GM23338 (cell line): ENCODE measurements around the gene FGF4. TPM values are rescaled to one million over a fixed set of nuclear protein-coding genes. Genes with fewer than 3 reads are reported as not detected.

ENCODE experiments used
- ATAC-seq: fragments of 200-7000 bp; cut with Tn5 transposase; 3 replicates; pipeline ENCODE4 v1.9.1; 2020
- DNase-seq: peaks from one replicate; pipeline ENCODE4 v3.0.0-alpha.2; 2015; ENCODE audit warnings: low spot score
- H2AFZ ChIP-seq: fragments of 200-600 bp; sonication (generic); 2 replicates; pipeline ENCODE4 v1.8.0; 2016; ENCODE audit warnings: antibody characterized with exemption, mild to moderate bottlenecking, moderate library complexity
- H3F3A ChIP-seq: fragments of 200-600 bp; sonication (generic); replicated peaks from 2 replicates; pipeline ENCODE4 v1.8.0; 2017; ENCODE audit warnings: antibody characterized with exemption, mixed run types, low read depth
- H3K27ac ChIP-seq: fragments of 200-600 bp; sonication (generic); 2 replicates; pipeline ENCODE4 v1.6.1; 2016; ENCODE audit warnings: low read depth
- H3K27me3 ChIP-seq: fragments of 200-600 bp; sonication (generic); 2 replicates; pipeline ENCODE4 v1.8.0; 2016; ENCODE audit warnings: mild to moderate bottlenecking, mixed run types, moderate library complexity; ENCODE audit not compliant: insufficient read depth
- H3K36me3 ChIP-seq: fragments of 200-600 bp; sonication (generic); 2 replicates; pipeline ENCODE4 v1.8.0; 2016; ENCODE audit warnings: mild to moderate bottlenecking; ENCODE audit not compliant: insufficient read depth
- H3K4me1 ChIP-seq: fragments of 200-600 bp; sonication (generic); 2 replicates; pipeline ENCODE4 v1.8.0; 2016; ENCODE audit warnings: mild to moderate bottlenecking, moderate library complexity; ENCODE audit not compliant: insufficient read depth
- H3K4me2 ChIP-seq: fragments of 200-600 bp; sonication (generic); 2 replicates; pipeline ENCODE4 v1.7.1; 2017; ENCODE audit warnings: mixed run types
- H3K4me3 ChIP-seq: fragments of 200-600 bp; sonication (generic); 2 replicates; pipeline ENCODE4 v1.6.1; 2016; ENCODE audit warnings: mixed run types
- H3K79me2 ChIP-seq: fragments of 200-600 bp; sonication (generic); replicated peaks from 2 replicates; pipeline ENCODE4 v1.8.0; 2017; ENCODE audit warnings: mild to moderate bottlenecking; ENCODE audit not compliant: insufficient read depth
- H3K9me2 ChIP-seq: fragments of 200-600 bp; sonication (generic); 2 replicates; pipeline ENCODE4 v1.8.0; 2017; ENCODE audit not compliant: insufficient read depth
- H4K20me1 ChIP-seq: fragments of 200-600 bp; sonication (generic); replicated peaks from 2 replicates; pipeline ENCODE4 v1.8.0; 2017; ENCODE audit warnings: mild to moderate bottlenecking; ENCODE audit not compliant: insufficient read depth
- H3K27ac Mint-ChIP-seq: 2 replicates; pipeline ENCODE4 v1.8.0; 2020; ENCODE audit warnings: inconsistent platforms, mild to moderate bottlenecking, moderate library complexity, mixed read lengths
- H3K27me3 Mint-ChIP-seq: 3 replicates; pipeline ENCODE4 v1.8.0; 2022; ENCODE audit warnings: low read depth, mild to moderate bottlenecking, moderate library complexity, mixed read lengths, inconsistent platforms; ENCODE audit not compliant: insufficient read depth, poor library complexity
- H3K36me3 Mint-ChIP-seq: 3 replicates; pipeline ENCODE4 v1.8.0; 2021; ENCODE audit warnings: low read depth, mild to moderate bottlenecking, inconsistent platforms, moderate library complexity, mixed read lengths
- H3K4me1 Mint-ChIP-seq: 3 replicates; pipeline ENCODE4 v1.8.0; 2020; ENCODE audit warnings: mild to moderate bottlenecking, inconsistent platforms, mixed read lengths
- H3K4me3 Mint-ChIP-seq: 3 replicates; pipeline ENCODE4 v1.8.0; 2021; ENCODE audit warnings: moderate library complexity, mild to moderate bottlenecking, inconsistent platforms, mixed read lengths
- H3K9me3 Mint-ChIP-seq: 3 replicates; pipeline ENCODE4 v1.8.0; 2020; ENCODE audit warnings: moderate library complexity, mild to moderate bottlenecking, inconsistent platforms, mixed read lengths
- CREB1 ChIP-seq: fragments of 250-450 bp; sonication (Bioruptor Pico); IDR thresholded peaks from 2 replicates; pipeline ENCODE4 v1.5.0; 2020; ENCODE audit warnings: low read depth, mild to moderate bottlenecking, moderate library complexity
- EZH2 ChIP-seq: fragments of 200-600 bp; sonication (generic); IDR thresholded peaks from one replicate; pipeline ENCODE4 v1.8.0; 2017; ENCODE audit warnings: antibody characterized with exemption, mild to moderate bottlenecking, low read depth; ENCODE audit not compliant: unreplicated experiment
- EZH2phosphoT487 ChIP-seq: fragments of 200-600 bp; sonication (generic); IDR thresholded peaks from one replicate; pipeline ENCODE4 v1.8.1; 2018; ENCODE audit warnings: antibody characterized with exemption; ENCODE audit not compliant: unreplicated experiment
- JUNB ChIP-seq: IDR thresholded peaks from one replicate; pipeline ENCODE4 v1.6.1; 2016; ENCODE audit warnings: antibody characterized with exemption; ENCODE audit not compliant: unreplicated experiment
- NANOG ChIP-seq: IDR thresholded peaks from 2 replicates; pipeline ENCODE4 v1.6.1; 2016; ENCODE audit warnings: antibody characterized with exemption, borderline replicate concordance
- POLR2AphosphoS5 ChIP-seq: IDR thresholded peaks from 2 replicates; pipeline ENCODE4 v1.6.1; 2016; ENCODE audit warnings: antibody characterized with exemption, low read depth
- STAT1 ChIP-seq: IDR thresholded peaks from one replicate; pipeline ENCODE4 v1.6.1; 2016; ENCODE audit warnings: antibody characterized with exemption; ENCODE audit not compliant: unreplicated experiment
- ZNF114 ChIP-seq: fragments of 250-450 bp; sonication (Bioruptor Pico); IDR thresholded peaks from 2 replicates; pipeline ENCODE4 v1.5.0; 2020; ENCODE audit warnings: mild to moderate bottlenecking, moderate library complexity
- ZNF331 ChIP-seq: fragments of 250-450 bp; sonication (Bioruptor Pico); IDR thresholded peaks from 2 replicates; pipeline ENCODE4 v1.5.0; 2020; ENCODE audit warnings: low read depth, mild to moderate bottlenecking, moderate library complexity
- polyA plus RNA-seq: library from polyadenylated mRNA; unstranded; fragments of >200 nt; fragmentation: Nextera tagmentation; extraction: Ambion mirVana; gene quantifications from 2 replicates; pipeline ENCODE4 v1.2.1, GENCODE V29; 2016
- total RNA-seq: library from RNA; depleted of rRNA; stranded (reverse); fragments of >200 nt; shearing (Covaris generic); gene quantifications from 2 replicates; pipeline ENCODE4 v1.2.3, GENCODE V29; 2014
- TF ChIP-seq, protein P1 (sequence below): fragments of 250-450 bp; sonication (Bioruptor Pico); IDR thresholded peaks from 2 replicates; pipeline ENCODE4 v1.5.0; 2020; ENCODE audit warnings: mild to moderate bottlenecking, moderate library complexity
- TF ChIP-seq, protein P2 (sequence below), 2 experiments: fragments of 200-600 bp in 1 of 2; sonication (generic) in 1 of 2; conservative IDR thresholded peaks; 2 replicates each; pipeline versions ENCODE4 v1.5.1 to v1.6.1; 2016 to 2017; ENCODE audit warnings: antibody characterized with exemption in 2 of 2, low read depth in 2 of 2, mild to moderate bottlenecking in 2 of 2, moderate library complexity in 1 of 2
- TF ChIP-seq, protein P3 (sequence below): IDR thresholded peaks from one replicate; pipeline ENCODE4 v1.6.1; 2018; ENCODE audit warnings: antibody characterized with exemption; ENCODE audit not compliant: unreplicated experiment
- TF ChIP-seq, protein P4 (sequence below): IDR thresholded peaks from 2 replicates; pipeline ENCODE4 v1.6.1; 2016; ENCODE audit warnings: antibody characterized with exemption

FGF4 gene
- total and polyA plus RNA-seq, 2 experiments from 2014 or later: 4.8 to 13.1 TPM

DNA sequence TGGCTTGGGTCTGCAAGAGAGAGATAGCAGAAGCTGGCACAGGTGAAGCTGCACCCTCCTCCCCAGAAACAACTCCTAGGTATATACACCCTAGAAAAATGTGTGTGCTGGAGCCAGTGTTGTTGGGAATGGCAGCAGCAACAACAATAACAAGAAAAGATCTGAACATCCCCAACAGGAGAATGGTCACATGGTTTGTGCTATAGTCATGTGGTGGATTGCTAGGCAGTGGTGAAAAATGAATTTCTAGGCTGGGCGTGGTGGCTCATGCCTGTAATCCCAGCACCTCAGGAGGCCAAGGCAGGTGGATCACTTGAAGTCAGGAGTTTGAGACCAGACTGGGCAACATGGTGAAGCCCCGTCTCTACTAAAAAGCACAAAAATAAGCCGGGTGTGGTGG is 40.3 kb downstream of the FGF4 start:
- H3K27me3 ChIP-seq: no peaks in the 10 kb centered on the region
- no peak for TF ChIP-seq EZH2
- no peak for TF ChIP-seq NANOG
- TF ChIP-seq, protein P1, sequence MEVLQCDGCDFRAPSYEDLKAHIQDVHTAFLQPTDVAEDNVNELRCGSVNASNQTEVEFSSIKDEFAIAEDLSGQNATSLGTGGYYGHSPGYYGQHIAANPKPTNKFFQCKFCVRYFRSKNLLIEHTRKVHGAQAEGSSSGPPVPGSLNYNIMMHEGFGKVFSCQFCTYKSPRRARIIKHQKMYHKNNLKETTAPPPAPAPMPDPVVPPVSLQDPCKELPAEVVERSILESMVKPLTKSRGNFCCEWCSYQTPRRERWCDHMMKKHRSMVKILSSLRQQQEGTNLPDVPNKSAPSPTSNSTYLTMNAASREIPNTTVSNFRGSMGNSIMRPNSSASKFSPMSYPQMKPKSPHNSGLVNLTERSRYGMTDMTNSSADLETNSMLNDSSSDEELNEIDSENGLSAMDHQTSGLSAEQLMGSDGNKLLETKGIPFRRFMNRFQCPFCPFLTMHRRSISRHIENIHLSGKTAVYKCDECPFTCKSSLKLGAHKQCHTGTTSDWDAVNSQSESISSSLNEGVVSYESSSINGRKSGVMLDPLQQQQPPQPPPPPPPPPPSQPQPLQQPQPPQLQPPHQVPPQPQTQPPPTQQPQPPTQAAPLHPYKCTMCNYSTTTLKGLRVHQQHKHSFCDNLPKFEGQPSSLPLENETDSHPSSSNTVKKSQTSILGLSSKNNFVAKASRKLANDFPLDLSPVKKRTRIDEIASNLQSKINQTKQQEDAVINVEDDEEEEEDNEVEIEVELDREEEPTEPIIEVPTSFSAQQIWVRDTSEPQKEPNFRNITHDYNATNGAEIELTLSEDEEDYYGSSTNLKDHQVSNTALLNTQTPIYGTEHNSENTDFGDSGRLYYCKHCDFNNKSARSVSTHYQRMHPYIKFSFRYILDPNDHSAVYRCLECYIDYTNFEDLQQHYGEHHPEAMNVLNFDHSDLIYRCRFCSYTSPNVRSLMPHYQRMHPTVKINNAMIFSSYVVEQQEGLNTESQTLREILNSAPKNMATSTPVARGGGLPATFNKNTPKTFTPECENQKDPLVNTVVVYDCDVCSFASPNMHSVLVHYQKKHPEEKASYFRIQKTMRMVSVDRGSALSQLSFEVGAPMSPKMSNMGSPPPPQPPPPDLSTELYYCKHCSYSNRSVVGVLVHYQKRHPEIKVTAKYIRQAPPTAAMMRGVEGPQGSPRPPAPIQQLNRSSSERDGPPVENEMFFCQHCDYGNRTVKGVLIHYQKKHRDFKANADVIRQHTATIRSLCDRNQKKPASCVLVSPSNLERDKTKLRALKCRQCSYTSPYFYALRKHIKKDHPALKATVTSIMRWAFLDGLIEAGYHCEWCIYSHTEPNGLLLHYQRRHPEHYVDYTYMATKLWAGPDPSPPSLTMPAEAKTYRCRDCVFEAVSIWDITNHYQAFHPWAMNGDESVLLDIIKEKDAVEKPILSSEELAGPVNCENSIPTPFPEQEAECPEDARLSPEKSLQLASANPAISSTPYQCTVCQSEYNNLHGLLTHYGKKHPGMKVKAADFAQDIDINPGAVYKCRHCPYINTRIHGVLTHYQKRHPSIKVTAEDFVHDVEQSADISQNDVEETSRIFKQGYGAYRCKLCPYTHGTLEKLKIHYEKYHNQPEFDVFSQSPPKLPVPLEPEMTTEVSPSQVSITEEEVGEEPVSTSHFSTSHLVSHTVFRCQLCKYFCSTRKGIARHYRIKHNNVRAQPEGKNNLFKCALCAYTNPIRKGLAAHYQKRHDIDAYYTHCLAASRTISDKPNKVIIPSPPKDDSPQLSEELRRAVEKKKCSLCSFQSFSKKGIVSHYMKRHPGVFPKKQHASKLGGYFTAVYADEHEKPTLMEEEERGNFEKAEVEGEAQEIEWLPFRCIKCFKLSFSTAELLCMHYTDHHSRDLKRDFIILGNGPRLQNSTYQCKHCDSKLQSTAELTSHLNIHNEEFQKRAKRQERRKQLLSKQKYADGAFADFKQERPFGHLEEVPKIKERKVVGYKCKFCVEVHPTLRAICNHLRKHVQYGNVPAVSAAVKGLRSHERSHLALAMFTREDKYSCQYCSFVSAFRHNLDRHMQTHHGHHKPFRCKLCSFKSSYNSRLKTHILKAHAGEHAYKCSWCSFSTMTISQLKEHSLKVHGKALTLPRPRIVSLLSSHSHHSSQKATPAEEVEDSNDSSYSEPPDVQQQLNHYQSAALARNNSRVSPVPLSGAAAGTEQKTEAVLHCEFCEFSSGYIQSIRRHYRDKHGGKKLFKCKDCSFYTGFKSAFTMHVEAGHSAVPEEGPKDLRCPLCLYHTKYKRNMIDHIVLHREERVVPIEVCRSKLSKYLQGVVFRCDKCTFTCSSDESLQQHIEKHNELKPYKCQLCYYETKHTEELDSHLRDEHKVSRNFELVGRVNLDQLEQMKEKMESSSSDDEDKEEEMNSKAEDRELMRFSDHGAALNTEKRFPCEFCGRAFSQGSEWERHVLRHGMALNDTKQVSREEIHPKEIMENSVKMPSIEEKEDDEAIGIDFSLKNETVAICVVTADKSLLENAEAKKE: no peak
- TF ChIP-seq CREB1 (CRISPR knock-in tag): no peak
- TF ChIP-seq, protein P2, sequence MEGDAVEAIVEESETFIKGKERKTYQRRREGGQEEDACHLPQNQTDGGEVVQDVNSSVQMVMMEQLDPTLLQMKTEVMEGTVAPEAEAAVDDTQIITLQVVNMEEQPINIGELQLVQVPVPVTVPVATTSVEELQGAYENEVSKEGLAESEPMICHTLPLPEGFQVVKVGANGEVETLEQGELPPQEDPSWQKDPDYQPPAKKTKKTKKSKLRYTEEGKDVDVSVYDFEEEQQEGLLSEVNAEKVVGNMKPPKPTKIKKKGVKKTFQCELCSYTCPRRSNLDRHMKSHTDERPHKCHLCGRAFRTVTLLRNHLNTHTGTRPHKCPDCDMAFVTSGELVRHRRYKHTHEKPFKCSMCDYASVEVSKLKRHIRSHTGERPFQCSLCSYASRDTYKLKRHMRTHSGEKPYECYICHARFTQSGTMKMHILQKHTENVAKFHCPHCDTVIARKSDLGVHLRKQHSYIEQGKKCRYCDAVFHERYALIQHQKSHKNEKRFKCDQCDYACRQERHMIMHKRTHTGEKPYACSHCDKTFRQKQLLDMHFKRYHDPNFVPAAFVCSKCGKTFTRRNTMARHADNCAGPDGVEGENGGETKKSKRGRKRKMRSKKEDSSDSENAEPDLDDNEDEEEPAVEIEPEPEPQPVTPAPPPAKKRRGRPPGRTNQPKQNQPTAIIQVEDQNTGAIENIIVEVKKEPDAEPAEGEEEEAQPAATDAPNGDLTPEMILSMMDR (conservative IDR thresholded peaks at IDR 0.05; ENCODE audit: low read depth in 2 of 2): no peak
- no peak for TF ChIP-seq ZNF114 (CRISPR knock-in tag)
- TF ChIP-seq, protein P3, sequence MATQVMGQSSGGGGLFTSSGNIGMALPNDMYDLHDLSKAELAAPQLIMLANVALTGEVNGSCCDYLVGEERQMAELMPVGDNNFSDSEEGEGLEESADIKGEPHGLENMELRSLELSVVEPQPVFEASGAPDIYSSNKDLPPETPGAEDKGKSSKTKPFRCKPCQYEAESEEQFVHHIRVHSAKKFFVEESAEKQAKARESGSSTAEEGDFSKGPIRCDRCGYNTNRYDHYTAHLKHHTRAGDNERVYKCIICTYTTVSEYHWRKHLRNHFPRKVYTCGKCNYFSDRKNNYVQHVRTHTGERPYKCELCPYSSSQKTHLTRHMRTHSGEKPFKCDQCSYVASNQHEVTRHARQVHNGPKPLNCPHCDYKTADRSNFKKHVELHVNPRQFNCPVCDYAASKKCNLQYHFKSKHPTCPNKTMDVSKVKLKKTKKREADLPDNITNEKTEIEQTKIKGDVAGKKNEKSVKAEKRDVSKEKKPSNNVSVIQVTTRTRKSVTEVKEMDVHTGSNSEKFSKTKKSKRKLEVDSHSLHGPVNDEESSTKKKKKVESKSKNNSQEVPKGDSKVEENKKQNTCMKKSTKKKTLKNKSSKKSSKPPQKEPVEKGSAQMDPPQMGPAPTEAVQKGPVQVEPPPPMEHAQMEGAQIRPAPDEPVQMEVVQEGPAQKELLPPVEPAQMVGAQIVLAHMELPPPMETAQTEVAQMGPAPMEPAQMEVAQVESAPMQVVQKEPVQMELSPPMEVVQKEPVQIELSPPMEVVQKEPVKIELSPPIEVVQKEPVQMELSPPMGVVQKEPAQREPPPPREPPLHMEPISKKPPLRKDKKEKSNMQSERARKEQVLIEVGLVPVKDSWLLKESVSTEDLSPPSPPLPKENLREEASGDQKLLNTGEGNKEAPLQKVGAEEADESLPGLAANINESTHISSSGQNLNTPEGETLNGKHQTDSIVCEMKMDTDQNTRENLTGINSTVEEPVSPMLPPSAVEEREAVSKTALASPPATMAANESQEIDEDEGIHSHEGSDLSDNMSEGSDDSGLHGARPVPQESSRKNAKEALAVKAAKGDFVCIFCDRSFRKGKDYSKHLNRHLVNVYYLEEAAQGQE: no peak
- TF ChIP-seq, protein P4, sequence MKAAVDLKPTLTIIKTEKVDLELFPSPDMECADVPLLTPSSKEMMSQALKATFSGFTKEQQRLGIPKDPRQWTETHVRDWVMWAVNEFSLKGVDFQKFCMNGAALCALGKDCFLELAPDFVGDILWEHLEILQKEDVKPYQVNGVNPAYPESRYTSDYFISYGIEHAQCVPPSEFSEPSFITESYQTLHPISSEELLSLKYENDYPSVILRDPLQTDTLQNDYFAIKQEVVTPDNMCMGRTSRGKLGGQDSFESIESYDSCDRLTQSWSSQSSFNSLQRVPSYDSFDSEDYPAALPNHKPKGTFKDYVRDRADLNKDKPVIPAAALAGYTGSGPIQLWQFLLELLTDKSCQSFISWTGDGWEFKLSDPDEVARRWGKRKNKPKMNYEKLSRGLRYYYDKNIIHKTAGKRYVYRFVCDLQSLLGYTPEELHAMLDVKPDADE: no peak
- no peak for TF ChIP-seq POLR2AphosphoS5
- TF ChIP-seq EZH2phosphoT487: no peak
- no peak for TF ChIP-seq STAT1
- no peak for TF ChIP-seq JUNB
- no peak for TF ChIP-seq ZNF331 (CRISPR knock-in tag)
- Mint-ChIP-seq H3K4me3 (no peak overlapping the region), H3K27ac (no peak overlapping the region), H3K9me3 (peaks cover 20% of the 10 kb centered on the region), H3K4me1 (peaks cover 7% of the 10 kb centered on the region; the same call in 2 of the 3 replicates), H3K27me3 (peaks cover 5% of the 10 kb centered on the region), H3K36me3 (peaks cover 8% of the 10 kb centered on the region; the same call in 2 of the 3 replicates)
- no peak overlapping the region for H3K27ac ChIP-seq
- H3K4me2 ChIP-seq: no peak overlapping the region
- H4K20me1 ChIP-seq: no peaks in the 10 kb centered on the region
- ATAC-seq (no peak), DNase-seq (no peak)
- H2AFZ ChIP-seq: no peak overlapping the region
- H3K4me1 ChIP-seq: no peaks in the 10 kb centered on the region; the same call in 1 of the 2 replicates
- no peaks in the 10 kb centered on the region for H3F3A ChIP-seq
- no peaks in the 10 kb centered on the region for H3K36me3 ChIP-seq
- no peaks in the 10 kb centered on the region for H3K79me2 ChIP-seq
- H3K9me2 ChIP-seq: no peaks in the 10 kb centered on the region
- H3K4me3 ChIP-seq: no peak overlapping the region
